ENCODE data around the gene GPR45. TPM values are rescaled to one million over a fixed set of nuclear protein-coding genes. Genes with fewer than 3 reads are reported as not detected.

GPR45 gene
- total RNA-seq, 1 experiment from 2014 or later: not detected

- POLR2A ChIA-PET: interaction anchor here (0.6 kb wide), 1 partner anchor 118 kb away, joined by 3 read pairs; no protein-coding TSS in a partner anchor
These were observed 5.5 kb upstream of the GPR45 start for GRCh38 chr2:105236060-105236424.

GRCh38 chr2:105237045-105237765 is 4.3 kb upstream of the GPR45 start:
- no peak overlapping the region for H3K27ac Mint-ChIP-seq (ENCODE audit: low read depth, unreplicated experiment)
- CTCF ChIA-PET: interaction anchor here (0.5 to 17.3 kb wide), 22 partner anchors 10 to 876 kb away, joined by 3 to 420 read pairs (median 4); no protein-coding TSS in a partner anchor
- intact Hi-C loops (cut with micrococcal nuclease): no loop called here
- H3K36me3 Mint-ChIP-seq (ENCODE audit: insufficient read depth, unreplicated experiment): no peaks in the 10 kb centered on the region
- BruUV-seq (replicated peaks): no TSS peak
- H3K9me3 Mint-ChIP-seq (ENCODE audit: unreplicated experiment): no peaks in the 10 kb centered on the region
- no peak overlapping the region for H3K4me3 Mint-ChIP-seq (ENCODE audit: unreplicated experiment)
- TF ChIP-seq CTCF (IDR thresholded peaks at IDR 0.05; ENCODE audit: unreplicated experiment): no peak
- peaks cover 12% of the 10 kb centered on the region for H3K4me1 Mint-ChIP-seq (ENCODE audit: insufficient read depth, unreplicated experiment)
- H3K27me3 Mint-ChIP-seq (ENCODE audit: insufficient read depth, unreplicated experiment): no peaks in the 10 kb centered on the region
- POLR2A ChIA-PET: no interaction called here
- DNase-seq (ENCODE audit: unreplicated experiment): no peak

More at GRCh38 chr2:105236060-105236424, 5.5 kb upstream of the GPR45 start:
- Mint-ChIP-seq H3K36me3 (ENCODE audit: insufficient read depth, unreplicated experiment) (no peaks in the 10 kb centered on the region), H3K27me3 (ENCODE audit: insufficient read depth, unreplicated experiment) (no peaks in the 10 kb centered on the region), H3K4me1 (ENCODE audit: insufficient read depth, unreplicated experiment) (peaks cover 12% of the 10 kb centered on the region), H3K4me3 (ENCODE audit: unreplicated experiment) (no peak overlapping the region), H3K9me3 (ENCODE audit: unreplicated experiment) (no peaks in the 10 kb centered on the region), H3K27ac (ENCODE audit: low read depth, unreplicated experiment) (no peak overlapping the region)
- BruUV-seq (replicated peaks): no TSS peak
- intact Hi-C loops (cut with micrococcal nuclease): no loop called here
- no peak for DNase-seq (ENCODE audit: unreplicated experiment)
- TF ChIP-seq CTCF (IDR thresholded peaks at IDR 0.05; ENCODE audit: unreplicated experiment): no peak
- CTCF ChIA-PET: interaction anchor here (0.6 to 17.3 kb wide), 29 partner anchors 9 to 301 kb away, joined by 3 to 420 read pairs (median 3); no protein-coding TSS in a partner anchor

GRCh38 chr2:105238664-105239240 is 2.8 kb upstream of the GPR45 start:
- ChIA-PET POLR2A (no interaction called here), CTCF (interaction anchor here (0.6 to 17.3 kb wide), 20 partner anchors 12 to 1335 kb away, joined by 3 to 420 read pairs (median 4); no protein-coding TSS in a partner anchor)
- H3K4me3 Mint-ChIP-seq (ENCODE audit: unreplicated experiment): no peak overlapping the region
- no peaks in the 10 kb centered on the region for H3K27me3 Mint-ChIP-seq (ENCODE audit: insufficient read depth, unreplicated experiment)
- H3K9me3 Mint-ChIP-seq (ENCODE audit: unreplicated experiment): no peaks in the 10 kb centered on the region
- no peak for TF ChIP-seq CTCF (IDR thresholded peaks at IDR 0.05; ENCODE audit: unreplicated experiment)
- peaks cover 12% of the 10 kb centered on the region for H3K4me1 Mint-ChIP-seq (ENCODE audit: insufficient read depth, unreplicated experiment)
- DNase-seq (ENCODE audit: unreplicated experiment): no peak
- intact Hi-C loops (cut with micrococcal nuclease): no loop called here
- no peak overlapping the region for H3K27ac Mint-ChIP-seq (ENCODE audit: low read depth, unreplicated experiment)
- no peaks in the 10 kb centered on the region for H3K36me3 Mint-ChIP-seq (ENCODE audit: insufficient read depth, unreplicated experiment)
- no TSS peak for BruUV-seq (replicated peaks)

GRCh38 chr2:105239924-105240323 is 1.6 kb upstream of the GPR45 start:
- Mint-ChIP-seq H3K9me3 (ENCODE audit: unreplicated experiment) (no peaks in the 10 kb centered on the region), H3K36me3 (ENCODE audit: insufficient read depth, unreplicated experiment) (no peaks in the 10 kb centered on the region), H3K27ac (ENCODE audit: low read depth, unreplicated experiment) (no peak overlapping the region), H3K27me3 (ENCODE audit: insufficient read depth, unreplicated experiment) (no peaks in the 10 kb centered on the region), H3K4me3 (ENCODE audit: unreplicated experiment) (no peak overlapping the region), H3K4me1 (ENCODE audit: insufficient read depth, unreplicated experiment) (peaks cover 12% of the 10 kb centered on the region)
- no TSS peak for BruUV-seq (replicated peaks)
- peak; percentile 17 for DNase-seq (ENCODE audit: unreplicated experiment)
- ChIA-PET POLR2A (interaction anchor here (0.7 to 1.3 kb wide), 2 partner anchors 13 to 124 kb away, joined by 3 read pairs; no protein-coding TSS in a partner anchor), CTCF (interaction anchor here (0.6 to 17.3 kb wide), 12 partner anchors 8 to 298 kb away, joined by 3 to 420 read pairs (median 4); no protein-coding TSS in a partner anchor)
- no peak for TF ChIP-seq CTCF (IDR thresholded peaks at IDR 0.05; ENCODE audit: unreplicated experiment)
- intact Hi-C loops (cut with micrococcal nuclease): no loop called here

Data from MCF 10A (cell line).